ENCODE measurements around the gene FGF9.

The FGF9 gene

GRCh38 chr13:21752501-21752900 lies 81.6 kb downstream of the FGF9 start:
- H3K27me3 ChIP-seq (ENCODE audit: control insufficient read depth, insufficient read depth, low read length), result no peaks in the 10 kb centered on the region
- H3K9me3 ChIP-seq (ENCODE audit: control insufficient read depth, low read length), result no peaks in the 10 kb centered on the region
- H3K4me3 ChIP-seq (ENCODE audit: low read depth, low read length), result no peak overlapping the region
- no peaks in the 10 kb centered on the region for H3K4me1 ChIP-seq
- H3K36me3 ChIP-seq (ENCODE audit: control insufficient read depth, insufficient read depth, low read length), result no peaks in the 10 kb centered on the region
- no peak overlapping the region for H3K27ac ChIP-seq
- H2AFZ ChIP-seq, result no peak overlapping the region
- no peak for TF ChIP-seq CTCF (IDR thresholded peaks at IDR 0.05)
- no peak overlapping the region for H3K9ac ChIP-seq
- H3K4me2 ChIP-seq (ENCODE audit: low read length), result no peak overlapping the region
- H3K79me2 ChIP-seq, result no peaks in the 10 kb centered on the region

- no peaks in the 10 kb centered on the region for H3K9me3 ChIP-seq (ENCODE audit: control insufficient read depth, low read length)
- H3K36me3 ChIP-seq (ENCODE audit: control insufficient read depth, insufficient read depth, low read length), result no peaks in the 10 kb centered on the region
- H3K27me3 ChIP-seq (ENCODE audit: control insufficient read depth, insufficient read depth, low read length), result no peaks in the 10 kb centered on the region
These were observed 82.3 kb downstream of the FGF9 start for GRCh38 chr13:21753117-21753729.

More at GRCh38 chr13:21753117-21753729, 82.3 kb downstream of the FGF9 start:
- no peak for TF ChIP-seq CTCF (IDR thresholded peaks at IDR 0.05)
- H3K4me2 ChIP-seq (ENCODE audit: low read length), result no peak overlapping the region
- no peaks in the 10 kb centered on the region for H3K4me1 ChIP-seq
- no peak overlapping the region for H3K9ac ChIP-seq
- H3K4me3 ChIP-seq (ENCODE audit: low read depth, low read length), result no peak overlapping the region
- H3K27ac ChIP-seq, result no peak overlapping the region
- H2AFZ ChIP-seq, result no peak overlapping the region
- H3K79me2 ChIP-seq, result no peaks in the 10 kb centered on the region

All from parathyroid adenoma (tissue), 2 donors.